ENCODE data around the gene IZUMO4. TPM values are rescaled to one million over a fixed set of nuclear protein-coding genes. Genes with fewer than 3 reads are reported as not detected.

The IZUMO4 gene
- total RNA-seq, 4 donors from 2014 or later = 3.0 to 11.4 (median 3.2) TPM; not detected in 1

DNA sequence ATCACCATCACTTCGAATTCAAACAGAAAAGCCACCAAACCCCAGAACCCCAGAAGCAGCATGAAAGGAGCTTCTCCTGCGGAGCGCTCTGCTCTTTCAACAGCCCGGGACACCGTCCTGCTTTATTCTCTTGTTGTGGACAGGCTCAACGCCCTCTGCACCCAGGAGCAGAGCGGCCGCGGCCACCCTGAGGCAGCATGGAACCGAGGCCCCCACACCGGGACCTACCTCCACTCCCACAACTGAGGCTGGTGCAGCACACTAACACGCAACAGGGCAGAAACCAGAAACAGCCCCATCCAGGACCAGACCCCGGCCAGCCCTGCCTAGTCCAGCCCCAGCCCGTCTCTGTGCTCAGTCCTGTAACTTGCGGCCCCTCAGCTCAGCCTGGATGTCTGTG, 47.5 kb downstream of the IZUMO4 start:
- DNase-seq = no peak
- no peaks in the 10 kb centered on the region for H3K9me3 ChIP-seq

DNA sequence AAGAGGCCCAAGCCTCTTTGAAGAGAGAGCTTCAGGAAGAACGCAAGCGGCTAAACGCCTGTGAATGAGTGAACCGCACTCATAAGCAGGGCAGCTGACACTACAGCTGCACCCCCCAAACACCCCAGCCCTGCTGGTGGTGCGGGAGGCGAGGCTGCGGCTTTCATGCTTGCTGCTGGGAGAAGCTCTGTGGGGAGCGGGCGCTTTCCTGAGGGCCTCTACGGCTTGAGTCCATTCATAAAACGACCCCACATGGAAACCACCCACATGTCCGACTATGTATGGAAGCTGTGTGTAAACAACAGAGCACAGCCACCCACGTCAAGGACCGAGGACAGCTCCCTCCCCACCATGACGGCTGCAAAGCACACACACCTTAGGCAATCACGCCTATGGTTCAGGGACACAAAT, 49.1 kb downstream of the IZUMO4 start:
- no peak overlapping the region for H3K4me3 ChIP-seq
- no peaks in the 10 kb centered on the region for H3K27me3 ChIP-seq
- no peak overlapping the region for H3K27ac ChIP-seq
- DNase-seq = no peak
- intact Hi-C loops (cut with DNase I) = no loop called here
- peaks cover 14 to 56% (median 26%) of the 10 kb centered on the region in 3 donors for H3K4me1 ChIP-seq
- H3K36me3 ChIP-seq = peaks cover 0 to 33% (median 0%) of the 10 kb centered on the region in 3 donors
- 59 to 67% methylated on average over 10 to 14 of the region's 16 CpGs for WGBS, 2 donors
- TF ChIP-seq, protein P1, sequence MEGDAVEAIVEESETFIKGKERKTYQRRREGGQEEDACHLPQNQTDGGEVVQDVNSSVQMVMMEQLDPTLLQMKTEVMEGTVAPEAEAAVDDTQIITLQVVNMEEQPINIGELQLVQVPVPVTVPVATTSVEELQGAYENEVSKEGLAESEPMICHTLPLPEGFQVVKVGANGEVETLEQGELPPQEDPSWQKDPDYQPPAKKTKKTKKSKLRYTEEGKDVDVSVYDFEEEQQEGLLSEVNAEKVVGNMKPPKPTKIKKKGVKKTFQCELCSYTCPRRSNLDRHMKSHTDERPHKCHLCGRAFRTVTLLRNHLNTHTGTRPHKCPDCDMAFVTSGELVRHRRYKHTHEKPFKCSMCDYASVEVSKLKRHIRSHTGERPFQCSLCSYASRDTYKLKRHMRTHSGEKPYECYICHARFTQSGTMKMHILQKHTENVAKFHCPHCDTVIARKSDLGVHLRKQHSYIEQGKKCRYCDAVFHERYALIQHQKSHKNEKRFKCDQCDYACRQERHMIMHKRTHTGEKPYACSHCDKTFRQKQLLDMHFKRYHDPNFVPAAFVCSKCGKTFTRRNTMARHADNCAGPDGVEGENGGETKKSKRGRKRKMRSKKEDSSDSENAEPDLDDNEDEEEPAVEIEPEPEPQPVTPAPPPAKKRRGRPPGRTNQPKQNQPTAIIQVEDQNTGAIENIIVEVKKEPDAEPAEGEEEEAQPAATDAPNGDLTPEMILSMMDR (IDR thresholded peaks at IDR 0.05) = no peak
- TF ChIP-seq POLR2A (IDR thresholded peaks at IDR 0.05) = no peak
- no peaks in the 10 kb centered on the region for H3K9me3 ChIP-seq

More for the DNA sequence above, 47.5 kb downstream of the IZUMO4 start:
- peaks cover 2 to 39% (median 12%) of the 10 kb centered on the region in 3 donors for H3K4me1 ChIP-seq
- intact Hi-C loops (cut with DNase I) = no loop called here
- WGBS, 2 donors = 98 to 100% methylated on average over 1 to 5 of the region's 15 CpGs
- H3K4me3 ChIP-seq = no peak overlapping the region
- TF ChIP-seq, protein P1 (IDR thresholded peaks at IDR 0.05) = no peak
- H3K27ac ChIP-seq = no peak overlapping the region
- H3K27me3 ChIP-seq = no peaks in the 10 kb centered on the region
- H3K36me3 ChIP-seq = peaks cover 0 to 49% (median 0%) of the 10 kb centered on the region in 3 donors

DNA sequence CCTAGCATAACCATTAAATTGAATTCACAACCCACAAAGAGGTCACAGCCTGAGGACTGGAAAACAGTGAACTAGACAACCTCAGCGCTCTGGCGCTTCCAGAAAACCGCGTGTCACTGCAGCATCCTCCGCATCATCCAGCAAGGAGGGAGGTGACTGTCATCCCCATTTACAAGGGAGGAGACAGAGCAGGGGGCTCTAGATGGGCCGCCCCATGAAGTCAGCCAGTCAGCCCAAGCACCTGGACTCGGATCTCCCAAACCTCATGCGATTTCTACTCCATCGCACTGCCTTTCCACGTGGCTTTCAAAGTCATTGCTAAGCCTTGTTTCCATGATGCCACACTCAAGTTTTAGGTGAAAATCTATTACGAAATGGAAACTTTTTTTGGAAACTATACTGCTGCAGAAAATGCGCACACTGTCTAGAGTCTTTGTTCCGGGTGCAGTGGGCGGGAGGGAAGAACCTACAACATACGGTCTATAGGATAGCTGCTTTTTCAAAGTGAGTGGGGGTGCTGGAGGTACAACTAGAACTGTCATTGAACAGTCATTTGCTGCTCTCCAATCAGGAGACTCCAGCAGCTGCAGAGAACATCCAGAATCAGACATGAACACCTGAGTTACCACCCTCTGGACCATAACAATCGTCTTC, 51.9 kb downstream of the IZUMO4 start:
- intact Hi-C loops (cut with DNase I) = no loop called here
- no peak for TF ChIP-seq POLR2A (IDR thresholded peaks at IDR 0.05)
- TF ChIP-seq, protein P1 (IDR thresholded peaks at IDR 0.05) = no peak
- DNase-seq = no peak
- peaks cover 0 to 31% (median 0%) of the 10 kb centered on the region in 3 donors for H3K36me3 ChIP-seq
- 75 to 83% methylated on average over 15 of the region's 16 CpGs for WGBS, 2 donors
- no peaks in the 10 kb centered on the region for H3K9me3 ChIP-seq
- no peak overlapping the region for H3K4me3 ChIP-seq
- no peak overlapping the region for H3K27ac ChIP-seq
- peaks cover 18 to 74% (median 29%) of the 10 kb centered on the region in 3 donors for H3K4me1 ChIP-seq
- no peaks in the 10 kb centered on the region for H3K27me3 ChIP-seq

Other genes with a start within 250 kb of the IZUMO4 start
- gene REXO1, start 248.4 kb upstream of the IZUMO4 start, total RNA-seq = 10 to 100 TPM in 3 of 4 donors, 1 to 10 TPM in 1; 7.5 to 16.4 (median 15.4) TPM
- gene KLF16, start 233.3 kb upstream of the IZUMO4 start, total RNA-seq = 10 to 100 TPM in 1 of 4 donors, 1 to 10 TPM in 3; 8.3 to 13.5 (median 9.1) TPM
- gene ABHD17A, start 211.4 kb upstream of the IZUMO4 start, total RNA-seq = 10 to 100 TPM; 78.4 to 91.7 (median 82.9) TPM
- 10 to 100 TPM in 2 of 4 donors, 1 to 10 TPM in 2; 4.7 to 20.4 (median 11.1) TPM for gene ADAT3, start 191.5 kb upstream of the IZUMO4 start, total RNA-seq
- gene SCAMP4, start 191.5 kb upstream of the IZUMO4 start, total RNA-seq = 100 to 1,000 TPM in 1 of 4 donors, 10 to 100 TPM in 3; 49.8 to 144 (median 83.9) TPM
- gene CSNK1G2, start 155.7 kb upstream of the IZUMO4 start, total RNA-seq = 10 to 100 TPM; 40.4 to 68.9 (median 60.3) TPM
- gene BTBD2, start 81.2 kb upstream of the IZUMO4 start, total RNA-seq = 10 to 100 TPM; 42.3 to 79.0 (median 63.8) TPM
- 100 to 1,000 TPM; 147 to 300 (median 189) TPM for gene MKNK2, start 45.7 kb upstream of the IZUMO4 start, total RNA-seq
- gene MOB3A, start 589 bp upstream of the IZUMO4 start, total RNA-seq = 10 to 100 TPM; 22.9 to 26.9 (median 23.6) TPM
- 10 to 100 TPM; 47.7 to 99.9 (median 71.8) TPM for gene AP3D1, start 54.7 kb downstream of the IZUMO4 start, total RNA-seq
- 10 to 100 TPM in 3 of 4 donors, 1 to 10 TPM in 1; 8.5 to 24.4 (median 17.0) TPM for gene DOT1L, start 67.0 kb downstream of the IZUMO4 start, total RNA-seq
- 10 to 100 TPM; 44.8 to 56.5 (median 48.8) TPM for gene PLEKHJ1, start 139.4 kb downstream of the IZUMO4 start, total RNA-seq
- 10 to 100 TPM; 19.3 to 39.7 (median 31.3) TPM for gene SF3A2, start 139.9 kb downstream of the IZUMO4 start, total RNA-seq
- gene AMH, start 152.4 kb downstream of the IZUMO4 start, total RNA-seq = 1 to 10 TPM in 1 of 4 donors, under 1 TPM in 2, not detected in 1; 0.76 to 1.1 (median 0.88) TPM
- 1 to 10 TPM in 1 of 4 donors, not detected in 3; 1.5 TPM for gene JSRP1, start 159.5 kb downstream of the IZUMO4 start, total RNA-seq
- under 1 TPM in 3 of 4 donors, not detected in 1; 0.32 to 0.40 (median 0.38) TPM for gene PEAK3, start 185.3 kb downstream of the IZUMO4 start, total RNA-seq
- under 1 TPM in 1 of 4 donors, not detected in 3; 0.09 TPM for gene LINGO3, start 211.2 kb downstream of the IZUMO4 start, total RNA-seq
- 100 to 1,000 TPM in 3 of 4 donors, 10 to 100 TPM in 1; 97.8 to 163 (median 128) TPM for gene LSM7, start 231.7 kb downstream of the IZUMO4 start, total RNA-seq
- 10 to 100 TPM; 14.7 to 37.7 (median 36.2) TPM for gene SPPL2B, start 231.8 kb downstream of the IZUMO4 start, total RNA-seq

Measured in esophagus squamous epithelium (tissue), 5 donors.